GM18507 (cell line): ENCODE measurements around the gene UTP4.
A peak's percentile ranks its signal among the peaks of the same experiment; 100 is the strongest.
"Not testable (repeated sequence)": the region's sequence is repeated elsewhere in the genome, so short reads cannot be mapped to it uniquely, and the experiment has no call there.

Source experiments
- DNase-seq: peaks from one replicate; pipeline ENCODE4 v3.0.0; 2011; ENCODE audit warnings: low read depth; ENCODE audit not compliant: insufficient read length; ENCODE audit errors: extremely low spot score
- FAIRE-seq: peaks from 2 replicates; lab custom pipeline; 2011; peaks lifted over from hg19 to GRCh38; lab: Jason Lieb, UNC

UTP4 gene

GRCh38 chr16:69126221-69126620 is 6.2 kb upstream of the UTP4 start:
- DNase-seq (no peak), FAIRE-seq (no peak)

DNA sequence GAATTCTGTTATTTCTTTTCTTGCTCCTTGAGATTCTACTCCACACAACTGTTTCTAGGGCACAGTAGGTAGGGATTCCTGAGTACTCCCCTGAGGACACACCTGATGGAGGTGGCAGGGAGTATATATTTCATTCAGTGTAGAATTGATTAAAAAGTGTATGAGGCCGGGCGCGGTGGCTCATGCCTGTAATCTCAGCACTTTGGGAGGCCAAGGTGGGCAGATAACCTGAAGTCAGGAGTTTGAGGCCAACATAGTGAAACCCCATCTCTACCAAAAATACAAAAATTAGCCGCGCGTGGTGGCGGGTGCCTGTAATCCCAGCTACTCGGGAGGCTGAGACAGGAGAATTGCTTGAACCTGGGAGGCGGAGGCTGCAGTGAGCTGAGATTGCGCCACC is 5.6 kb upstream of the UTP4 start:
- FAIRE-seq, DNase-seq: not testable (repeated sequence)

DNA sequence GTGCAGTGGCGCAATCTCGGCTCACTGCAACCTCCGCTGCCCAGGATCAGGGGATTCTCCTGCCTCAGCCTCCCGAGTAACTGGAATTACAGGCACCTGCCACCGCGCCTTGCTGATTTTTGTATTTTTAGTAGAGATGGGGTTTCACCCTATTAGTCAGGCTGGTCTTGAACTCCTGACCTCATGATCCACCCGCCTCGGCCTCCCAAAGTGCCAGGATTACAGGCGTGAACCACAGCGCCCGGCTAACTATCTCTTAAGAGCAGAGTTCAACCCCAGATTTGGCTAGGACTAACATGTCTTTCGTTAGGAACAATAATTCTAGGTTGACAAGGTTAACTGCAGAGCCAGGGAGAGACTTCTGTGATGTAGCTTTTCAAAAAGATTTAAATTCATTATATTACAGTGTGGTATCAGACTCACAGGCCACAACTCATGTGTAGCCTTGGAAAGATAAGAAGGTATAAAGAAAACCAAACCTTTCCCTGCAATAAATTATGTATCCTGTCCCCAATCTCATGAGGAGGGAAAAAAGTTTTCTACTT is 4.4 kb upstream of the UTP4 start:
- FAIRE-seq (no peak), DNase-seq (no peak)

- FAIRE-seq (no peak), DNase-seq (no peak)
These were observed 2.0 kb upstream of the UTP4 start for GRCh38 chr16:69130461-69130860.

DNA sequence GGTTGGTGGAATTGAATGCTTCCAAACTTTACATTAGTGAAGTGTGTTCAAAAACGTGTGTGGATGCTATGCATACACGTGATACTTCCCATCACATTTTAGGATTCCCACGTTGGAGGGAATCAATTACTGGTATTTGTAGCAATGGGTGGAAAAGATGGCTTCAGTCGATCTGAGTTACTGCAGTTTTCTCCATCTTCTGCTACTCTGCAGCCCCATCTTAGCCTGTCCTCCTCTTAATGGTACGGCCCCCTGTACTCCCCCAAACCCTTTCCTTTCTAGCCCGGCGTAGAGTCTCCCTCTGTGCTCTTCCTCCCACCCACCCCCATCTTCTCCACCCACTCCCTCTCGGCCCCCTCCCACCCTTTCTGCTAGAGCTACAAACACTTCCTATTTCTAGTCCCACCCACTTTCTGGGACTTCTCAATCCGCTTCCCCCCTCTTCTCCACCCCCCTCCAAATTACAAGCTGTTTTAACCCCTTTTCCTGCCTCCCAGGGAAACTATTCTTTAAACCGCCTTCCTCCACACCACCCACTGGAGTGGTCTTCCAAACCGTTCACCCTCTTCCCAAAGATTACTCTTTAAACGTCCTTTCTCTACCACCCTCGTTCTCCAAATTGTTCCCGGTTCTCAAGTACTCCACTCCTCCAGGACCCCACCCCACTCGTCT is 1.1 kb upstream of the UTP4 start:
- no peak for DNase-seq
- no peak for FAIRE-seq

GRCh38 chr16:69131839-69132423 is 518 bp upstream of the UTP4 start:
- FAIRE-seq: no peak
- DNase-seq: peak; percentile 83

GRCh38 chr16:69133373-69133954 is 1.0 kb downstream of the UTP4 start:
- DNase-seq (no peak), FAIRE-seq (no peak)

DNA sequence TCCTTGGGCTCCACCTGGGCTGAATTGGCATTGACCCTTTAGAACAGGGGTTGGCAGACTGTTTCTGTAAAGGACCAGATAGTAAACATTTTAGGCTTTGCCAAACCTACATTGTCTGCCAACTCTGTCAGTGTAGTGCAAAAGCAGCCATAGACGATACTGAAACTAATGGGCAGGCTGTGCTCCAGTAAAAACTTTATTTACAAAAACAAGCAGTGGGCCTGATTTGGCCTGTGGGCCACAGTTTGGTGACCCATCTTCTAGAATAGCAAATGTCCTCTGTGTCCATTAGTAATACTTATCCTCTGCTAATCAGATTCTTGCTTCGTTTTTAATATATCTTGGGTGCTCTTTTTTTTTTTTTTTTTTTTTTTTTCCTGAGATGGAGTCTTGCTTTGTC is 6.2 kb downstream of the UTP4 start:
- FAIRE-seq (no peak), DNase-seq (no peak)

DNA sequence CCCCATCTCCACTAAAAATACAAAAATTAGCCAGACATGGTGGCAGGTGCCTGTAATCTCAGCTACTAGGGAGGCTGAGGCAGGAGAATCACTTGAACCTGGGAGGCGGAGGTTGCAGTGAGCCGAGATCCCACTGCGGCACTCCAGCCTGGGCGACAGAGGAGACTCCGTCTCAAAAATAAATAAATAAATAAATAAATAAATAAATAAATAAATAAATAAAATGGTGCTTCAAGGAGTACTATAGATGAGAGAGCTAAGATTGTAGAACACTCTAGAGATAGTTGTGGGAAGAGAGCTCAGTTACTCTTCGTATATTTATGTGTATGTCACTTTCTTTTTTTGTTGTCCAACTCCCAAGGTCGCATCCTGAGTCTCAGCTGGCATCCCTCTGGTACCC is 7.0 kb downstream of the UTP4 start:
- not testable (repeated sequence) for FAIRE-seq, DNase-seq

GRCh38 chr16:69141014-69141413 is 8.6 kb downstream of the UTP4 start:
- no peak for DNase-seq
- no peak for FAIRE-seq

- DNase-seq (no peak), FAIRE-seq (no peak)
These were observed 9.5 kb downstream of the UTP4 start for GRCh38 chr16:69141936-69142335.

DNA sequence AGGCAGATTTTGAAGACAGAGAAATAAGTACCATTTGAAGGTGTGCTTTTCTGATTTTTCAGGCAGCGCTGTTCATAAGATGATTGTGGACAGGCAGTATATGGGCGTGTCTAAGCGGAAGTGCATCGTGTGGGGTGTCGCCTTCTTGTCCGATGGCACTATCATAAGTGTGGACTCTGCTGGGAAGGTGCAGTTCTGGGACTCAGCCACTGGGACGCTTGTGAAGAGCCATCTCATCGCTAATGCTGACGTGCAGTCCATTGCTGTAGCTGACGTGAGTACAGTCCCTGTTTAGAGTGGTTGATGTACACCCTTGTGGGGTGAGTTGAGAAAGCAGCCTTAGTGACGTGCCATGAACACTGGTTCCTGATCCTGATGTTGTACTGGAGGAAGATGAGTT is 10.7 kb downstream of the UTP4 start:
- FAIRE-seq: no peak
- no peak for DNase-seq

DNA sequence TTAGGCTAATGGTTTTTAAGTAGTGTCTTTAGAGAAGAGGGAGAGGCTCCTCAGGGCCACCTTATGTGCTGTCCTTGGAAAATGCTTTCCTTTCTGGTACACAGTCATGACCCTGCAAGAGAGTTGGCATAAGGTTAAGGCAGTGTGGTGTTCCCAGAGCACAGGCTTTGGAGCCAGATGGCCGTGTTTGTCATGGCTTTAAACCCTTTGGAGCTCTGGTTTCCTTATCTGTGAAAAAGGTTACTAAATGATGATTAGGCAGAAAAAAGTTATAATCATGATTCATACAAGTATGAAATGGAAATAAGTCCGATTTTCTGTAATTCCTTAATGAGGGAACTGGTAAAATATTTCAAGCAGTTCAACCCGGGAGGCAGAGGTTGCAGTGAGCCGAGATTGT is 13.2 kb downstream of the UTP4 start:
- FAIRE-seq: no peak

GRCh38 chr16:69149621-69150020 is 17.2 kb downstream of the UTP4 start:
- not testable (repeated sequence) for DNase-seq, FAIRE-seq

More for the DNA sequence above, 13.2 kb downstream of the UTP4 start:
- DNase-seq: no peak

GRCh38 chr16:69150146-69150865 is 17.9 kb downstream of the UTP4 start:
- FAIRE-seq: peak; percentile 39

GRCh38 chr16:69157196-69157595 is 24.7 kb downstream of the UTP4 start:
- DNase-seq: no peak
- FAIRE-seq: no peak

More at GRCh38 chr16:69150146-69150865, 17.9 kb downstream of the UTP4 start:
- peak; percentile 25 for DNase-seq

GRCh38 chr16:69160192-69160591 is 27.7 kb downstream of the UTP4 start:
- FAIRE-seq: no peak

DNA sequence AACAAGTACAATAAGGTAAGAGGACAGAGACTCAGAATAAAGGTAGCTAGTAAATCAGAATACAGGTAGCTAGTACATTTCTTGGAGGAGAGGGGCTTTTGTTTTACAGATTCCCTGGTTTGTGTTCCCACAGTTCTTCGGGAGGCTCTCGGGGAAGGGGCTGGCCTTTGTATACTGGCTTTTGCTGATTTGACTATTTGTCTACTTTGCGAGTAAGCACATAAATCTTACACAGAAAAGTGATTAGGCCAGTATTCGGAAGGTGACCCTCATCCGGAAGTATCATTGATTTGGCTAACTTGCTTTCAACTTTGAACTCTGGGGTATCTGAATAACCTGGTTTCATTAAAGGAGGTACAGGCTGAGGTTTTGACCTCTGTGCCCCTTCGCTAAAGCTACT is 33.1 kb downstream of the UTP4 start:
- DNase-seq: no peak
- FAIRE-seq: no peak

More at GRCh38 chr16:69160192-69160591, 27.7 kb downstream of the UTP4 start:
- no peak for DNase-seq

DNA sequence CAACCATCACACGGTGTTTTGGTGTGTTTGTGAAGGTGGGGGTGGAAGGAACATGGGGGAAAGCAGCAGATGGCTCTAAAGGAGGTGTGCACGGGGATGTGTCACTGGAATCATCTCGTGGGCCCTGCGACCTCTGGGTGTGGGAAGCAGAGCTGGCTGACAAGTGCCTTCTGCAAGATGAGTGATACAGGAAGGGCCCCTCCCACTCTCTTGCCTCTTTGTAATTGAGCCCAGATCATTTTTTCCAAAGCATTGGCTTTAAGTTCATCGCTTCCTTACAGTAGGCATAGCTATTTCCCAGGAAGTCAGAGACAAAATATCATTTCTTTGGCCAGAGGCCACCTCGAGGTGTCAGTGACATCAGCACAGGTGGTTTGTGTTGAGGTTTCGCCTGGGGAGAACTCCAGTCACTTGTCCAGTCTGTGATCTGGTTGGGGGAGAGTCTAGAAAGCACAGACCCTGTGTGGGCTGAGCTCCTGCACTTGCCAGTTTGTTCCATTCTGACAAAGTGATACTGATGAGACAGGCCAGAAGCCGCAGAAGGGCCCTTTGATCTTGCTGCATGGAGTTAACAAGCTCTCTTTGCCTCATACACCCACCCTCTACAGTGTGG is 33.9 kb downstream of the UTP4 start:
- FAIRE-seq: no peak

More for the DNA sequence above, 33.9 kb downstream of the UTP4 start:
- no peak for DNase-seq
